Activated CD8-positive, alpha-beta T cell treated with anti-CD3 and anti-CD28 coated beads, Interleukin-2, amount 10 ng/mL, durations not matched to agents 7 days and 5 days (primary cell): ENCODE measurements around the gene POU4F1. TPM values are rescaled to one million over a fixed set of nuclear protein-coding genes. Genes with fewer than 3 reads are reported as not detected.

Source experiments
- ATAC-seq: fragments of 150-1000 bp; cut with Tn5 transposase; one replicate; pipeline ENCODE4 v1.10.0; 2021; ENCODE audit warnings: moderate library complexity
- CTCF ChIA-PET: fragments of 350-600 bp; sonication (Branson Sonifier 250); formaldehyde crosslinking; loops from one replicate; lab custom pipeline; 2021; ENCODE audit warnings: antibody characterized with exemption; lab: Charles Lee
- POLR2A ChIA-PET: fragments of 350-600 bp; sonication (Branson Sonifier 250); formaldehyde crosslinking; loops from one replicate; lab custom pipeline; 2021; ENCODE audit warnings: antibody characterized with exemption; lab: Charles Lee
- DNase-seq: peaks from one replicate; pipeline ENCODE4 v3.0.0-alpha.2; 2020
- H3K27ac Mint-ChIP-seq: one replicate; pipeline ENCODE4 v1.8.0; 2021; ENCODE audit warnings: mild to moderate bottlenecking, mixed read lengths
- H3K27me3 Mint-ChIP-seq: one replicate; pipeline ENCODE4 v1.8.0; 2021; ENCODE audit warnings: low read depth, mixed read lengths
- H3K36me3 Mint-ChIP-seq: one replicate; pipeline ENCODE4 v1.8.0; 2021; ENCODE audit warnings: low read depth, mixed read lengths
- H3K4me1 Mint-ChIP-seq: one replicate; pipeline ENCODE4 v1.8.0; 2021; ENCODE audit warnings: low read depth, mixed read lengths
- H3K4me3 Mint-ChIP-seq: one replicate; pipeline ENCODE4 v1.8.0; 2021; ENCODE audit warnings: mild to moderate bottlenecking, mixed read lengths
- H3K9me3 Mint-ChIP-seq: one replicate; pipeline ENCODE4 v1.8.0; 2022; ENCODE audit warnings: mixed read lengths; ENCODE audit not compliant: insufficient read depth
- total RNA-seq, 2 experiments: library from RNA; stranded (reverse); gene quantifications; one replicate each; pipeline ENCODE4 v1.2.3, GENCODE V29; 2021

Gene POU4F1
- total RNA-seq, 2 experiments from 2014 or later: 0.13 TPM

DNA sequence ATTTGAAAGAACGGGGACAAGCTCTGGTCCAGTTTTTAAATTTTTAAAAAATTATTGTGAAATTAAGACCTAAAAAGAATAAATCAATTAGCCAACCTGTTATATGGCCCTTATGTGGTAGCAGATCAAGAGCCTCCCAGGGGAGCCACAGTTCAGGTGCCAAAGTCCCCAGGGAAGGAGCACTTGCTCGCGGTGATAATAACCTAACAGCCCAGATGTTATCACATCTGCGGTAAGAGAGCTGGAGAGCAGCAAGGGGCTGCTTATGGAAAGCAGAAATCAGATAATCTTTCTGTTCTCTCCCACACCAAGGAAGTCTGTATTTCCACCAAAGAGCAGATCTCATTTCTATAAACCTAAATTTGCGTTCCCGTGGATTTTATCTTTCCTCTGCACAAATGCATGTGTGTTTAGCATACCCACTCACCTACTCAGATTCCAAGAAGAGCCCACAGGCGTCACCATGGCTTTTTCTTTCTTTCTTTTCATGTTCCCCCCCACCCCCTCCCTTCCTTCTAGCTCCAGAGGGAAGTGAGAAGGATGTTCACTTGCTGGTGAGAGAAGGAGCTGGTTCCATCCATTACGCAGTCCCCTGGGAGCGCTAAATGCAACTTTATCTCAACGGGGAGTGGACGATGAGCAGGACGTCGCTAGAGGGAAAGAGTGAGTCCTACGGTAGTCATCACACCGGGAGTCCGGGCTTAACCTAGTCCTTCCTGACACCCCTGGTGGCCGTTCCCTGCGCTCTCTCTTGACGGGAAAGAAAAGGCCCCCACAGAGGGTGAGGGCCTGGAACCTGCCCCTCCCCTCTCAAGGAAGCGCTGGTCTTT, 1.6 kb upstream of the POU4F1 start:
- H3K27me3 Mint-ChIP-seq: peaks cover 86% of the 10 kb centered on the region
- peaks cover 7% of the 10 kb centered on the region for H3K36me3 Mint-ChIP-seq
- ChIA-PET POLR2A (interaction anchor here (0.7 kb wide), 1 partner anchor 452 kb away, joined by 3 read pairs; no protein-coding TSS in a partner anchor), CTCF (interaction anchor here (1.7 kb wide), 1 partner anchor 8 kb away, joined by 5 read pairs; no protein-coding TSS in a partner anchor)
- no peaks in the 10 kb centered on the region for H3K9me3 Mint-ChIP-seq
- ATAC-seq (no peak), DNase-seq (no peak)
- no peak overlapping the region for H3K4me3 Mint-ChIP-seq
- peaks cover 49% of the 10 kb centered on the region for H3K4me1 Mint-ChIP-seq
- H3K27ac Mint-ChIP-seq: no peak overlapping the region

DNA sequence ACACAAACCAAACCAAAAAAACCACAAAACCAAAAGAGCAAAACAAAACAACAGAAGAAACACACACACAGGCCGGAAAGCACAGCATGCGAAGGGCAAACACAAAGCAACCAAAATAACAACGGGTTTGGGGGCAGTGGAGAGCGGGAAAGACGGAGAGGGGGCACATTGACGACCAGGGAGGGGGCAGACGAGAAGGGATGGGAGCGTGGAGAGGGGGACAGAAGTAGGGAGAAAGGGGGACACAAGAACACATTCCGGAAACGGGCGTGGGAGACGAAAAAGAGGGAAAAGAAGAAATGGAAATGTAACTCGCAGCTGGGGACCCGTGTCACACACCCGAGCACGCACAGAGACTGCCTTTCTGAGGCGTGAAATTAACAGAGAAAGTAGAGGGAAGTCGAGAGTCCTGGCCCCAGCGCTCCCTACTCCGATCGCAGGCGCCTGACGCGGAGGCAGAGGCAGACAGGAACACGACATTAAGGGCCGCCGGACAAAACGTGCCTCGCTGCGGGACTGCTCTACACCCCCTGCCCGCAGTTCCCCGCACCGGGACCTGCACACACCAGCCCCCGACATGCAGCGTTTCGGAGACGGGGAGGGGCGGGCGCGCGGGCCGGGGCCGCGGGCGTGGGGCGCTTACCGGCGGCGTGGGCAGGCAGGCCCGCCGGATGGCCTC, 652 bp downstream of the POU4F1 start:
- peak overlapping the region; percentile 62 for H3K4me3 Mint-ChIP-seq
- no peak for DNase-seq
- peaks cover 7% of the 10 kb centered on the region for H3K36me3 Mint-ChIP-seq
- peak overlapping the region; percentile 69 for H3K27ac Mint-ChIP-seq
- ChIA-PET CTCF (no interaction called here), POLR2A (no interaction called here)
- H3K27me3 Mint-ChIP-seq: peaks cover 82% of the 10 kb centered on the region
- no peaks in the 10 kb centered on the region for H3K9me3 Mint-ChIP-seq
- H3K4me1 Mint-ChIP-seq: peaks cover 40% of the 10 kb centered on the region
- ATAC-seq: peak; percentile 32

GRCh38 chr13:78601874-78602560, 1.3 kb downstream of the POU4F1 start:
- Mint-ChIP-seq H3K36me3 (peaks cover 7% of the 10 kb centered on the region), H3K27me3 (peaks cover 82% of the 10 kb centered on the region), H3K4me3 (peak overlapping the region; percentile 62), H3K27ac (peak overlapping the region; percentile 69), H3K9me3 (no peaks in the 10 kb centered on the region), H3K4me1 (peaks cover 35% of the 10 kb centered on the region)
- ChIA-PET POLR2A (no interaction called here), CTCF (no interaction called here)
- DNase-seq (no peak), ATAC-seq (no peak)

- no peak for ATAC-seq
Observed at GRCh38 chr13:78601124-78601873, 2.1 kb downstream of the POU4F1 start.

GRCh38 chr13:78600280-78600883, 3.0 kb downstream of the POU4F1 start:
- ATAC-seq (no peak), DNase-seq (no peak)
- peaks cover 77% of the 10 kb centered on the region for H3K27me3 Mint-ChIP-seq
- H3K27ac Mint-ChIP-seq: peak overlapping the region; percentile 28
- peaks cover 7% of the 10 kb centered on the region for H3K36me3 Mint-ChIP-seq
- CTCF ChIA-PET: no interaction called here
- no peaks in the 10 kb centered on the region for H3K9me3 Mint-ChIP-seq
- no peak overlapping the region for H3K4me3 Mint-ChIP-seq
- peaks cover 30% of the 10 kb centered on the region for H3K4me1 Mint-ChIP-seq
- POLR2A ChIA-PET: interaction anchor here (0.6 kb wide), 1 partner anchor 58 kb away, joined by 3 read pairs; no protein-coding TSS in a partner anchor

More at GRCh38 chr13:78601124-78601873, 2.1 kb downstream of the POU4F1 start:
- no peak overlapping the region for H3K27ac Mint-ChIP-seq
- POLR2A ChIA-PET: no interaction called here
- CTCF ChIA-PET: no interaction called here
- DNase-seq: no peak
- H3K4me1 Mint-ChIP-seq: peaks cover 30% of the 10 kb centered on the region
- no peaks in the 10 kb centered on the region for H3K9me3 Mint-ChIP-seq
- peaks cover 81% of the 10 kb centered on the region for H3K27me3 Mint-ChIP-seq
- peak overlapping the region; percentile 18 for H3K4me3 Mint-ChIP-seq
- peaks cover 7% of the 10 kb centered on the region for H3K36me3 Mint-ChIP-seq

GRCh38 chr13:78599645-78600279, 3.6 kb downstream of the POU4F1 start:
- H3K36me3 Mint-ChIP-seq: peaks cover 7% of the 10 kb centered on the region
- peaks cover 28% of the 10 kb centered on the region for H3K4me1 Mint-ChIP-seq
- no peaks in the 10 kb centered on the region for H3K9me3 Mint-ChIP-seq
- POLR2A ChIA-PET: interaction anchor here (0.6 kb wide), 1 partner anchor 59 kb away, joined by 3 read pairs; no protein-coding TSS in a partner anchor
- H3K27me3 Mint-ChIP-seq: peaks cover 76% of the 10 kb centered on the region
- CTCF ChIA-PET: no interaction called here
- ATAC-seq (no peak), DNase-seq (no peak)
- no peak overlapping the region for H3K27ac Mint-ChIP-seq
- no peak overlapping the region for H3K4me3 Mint-ChIP-seq

GRCh38 chr13:78598966-78599644, 4.2 kb downstream of the POU4F1 start:
- Mint-ChIP-seq H3K4me1 (peaks cover 25% of the 10 kb centered on the region), H3K4me3 (no peak overlapping the region), H3K27ac (no peak overlapping the region), H3K27me3 (peaks cover 77% of the 10 kb centered on the region), H3K36me3 (peaks cover 7% of the 10 kb centered on the region), H3K9me3 (no peaks in the 10 kb centered on the region)
- DNase-seq (no peak), ATAC-seq (no peak)
- CTCF ChIA-PET: no interaction called here
- POLR2A ChIA-PET: no interaction called here

DNA sequence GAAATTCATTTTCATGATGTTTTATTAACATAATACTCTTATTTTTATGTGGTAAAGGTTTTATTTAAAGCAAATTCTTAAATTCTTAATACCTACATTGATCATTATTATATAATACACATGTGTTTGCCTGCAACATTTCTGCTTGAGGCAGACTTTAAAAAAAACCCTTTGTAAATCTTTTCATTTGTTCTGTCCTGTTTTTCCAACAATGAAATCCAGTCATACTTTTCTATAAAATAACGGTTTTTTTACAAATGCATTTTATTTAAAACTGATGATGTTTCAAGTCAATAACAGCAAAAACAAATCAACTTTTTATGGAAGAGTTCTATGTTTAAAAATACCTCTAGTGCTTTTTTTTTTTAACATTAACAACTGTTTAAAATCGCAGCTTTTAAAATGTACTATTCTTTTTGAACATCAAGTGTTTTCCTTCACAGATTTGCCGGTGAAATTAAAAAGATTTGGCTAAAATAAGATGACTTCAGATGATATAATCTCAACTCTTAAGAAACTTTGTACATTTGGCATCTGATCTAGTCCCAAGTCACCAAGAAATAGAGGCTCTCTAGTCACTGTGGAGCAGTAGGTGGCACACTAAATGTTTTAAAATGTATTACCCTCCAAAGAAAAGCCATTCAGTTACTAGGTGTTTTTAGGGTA, 5.1 kb downstream of the POU4F1 start:
- ChIA-PET POLR2A (no interaction called here), CTCF (no interaction called here)
- Mint-ChIP-seq H3K9me3 (no peaks in the 10 kb centered on the region), H3K27me3 (peaks cover 77% of the 10 kb centered on the region), H3K27ac (no peak overlapping the region), H3K36me3 (peaks cover 7% of the 10 kb centered on the region), H3K4me1 (peaks cover 18% of the 10 kb centered on the region), H3K4me3 (no peak overlapping the region)
- DNase-seq: no peak
- no peak for ATAC-seq

DNA sequence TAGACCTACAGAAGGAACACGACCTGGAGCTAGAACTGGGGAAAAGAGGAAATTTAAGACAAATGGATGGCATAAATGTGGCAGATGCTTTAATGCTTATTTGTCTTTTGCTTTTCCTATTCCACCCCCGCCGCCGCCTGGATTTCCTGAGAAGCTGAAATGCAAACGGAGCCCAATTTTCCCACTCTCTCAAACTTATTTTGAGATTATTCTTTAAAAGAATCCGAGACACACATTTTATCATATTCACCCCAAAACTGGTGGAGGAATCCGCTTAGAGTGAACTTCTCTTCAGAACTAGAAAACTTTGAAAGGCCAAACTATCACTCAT, 5.8 kb downstream of the POU4F1 start:
- DNase-seq (no peak), ATAC-seq (no peak)
- H3K27ac Mint-ChIP-seq: no peak overlapping the region
- H3K36me3 Mint-ChIP-seq: peaks cover 4% of the 10 kb centered on the region
- H3K9me3 Mint-ChIP-seq: no peaks in the 10 kb centered on the region
- ChIA-PET CTCF (no interaction called here), POLR2A (no interaction called here)
- H3K27me3 Mint-ChIP-seq: peaks cover 81% of the 10 kb centered on the region
- peaks cover 15% of the 10 kb centered on the region for H3K4me1 Mint-ChIP-seq
- H3K4me3 Mint-ChIP-seq: no peak overlapping the region
